ENCODE measurements around the gene RRP12.
"Not testable (repeated sequence)": the region's sequence is repeated elsewhere in the genome, so short reads cannot be mapped to it uniquely, and the experiment has no call there.

Gene RRP12

GRCh38 chr10:97407211-97407951 is 6.2 kb upstream of the RRP12 start:
- peak; percentile 84 for DNase-seq

- not testable (repeated sequence) for DNase-seq
These were observed 5.3 kb upstream of the RRP12 start for GRCh38 chr10:97406483-97406882.

GRCh38 chr10:97406064-97406463 is 4.9 kb upstream of the RRP12 start:
- DNase-seq: peak; percentile 13

GRCh38 chr10:97404044-97404443 is 2.9 kb upstream of the RRP12 start:
- DNase-seq: no peak

GRCh38 chr10:97401455-97401919 is 347 bp upstream of the RRP12 start:
- DNase-seq: no peak

GRCh38 chr10:97399843-97400545 is 1.1 kb downstream of the RRP12 start:
- peak; percentile 31 for DNase-seq

- no peak for DNase-seq
These were observed 5.1 kb downstream of the RRP12 start for GRCh38 chr10:97396056-97396455.

GRCh38 chr10:97393034-97393573 is 8.0 kb downstream of the RRP12 start:
- DNase-seq: no peak

GRCh38 chr10:97390091-97390490 is 11.0 kb downstream of the RRP12 start:
- no peak for DNase-seq

- DNase-seq: no peak
These were observed 13.0 kb downstream of the RRP12 start for GRCh38 chr10:97388152-97388551.

GRCh38 chr10:97385565-97385964 is 15.6 kb downstream of the RRP12 start:
- no peak for DNase-seq

- DNase-seq: no peak
These were observed 16.5 kb downstream of the RRP12 start for GRCh38 chr10:97384641-97385040.

GRCh38 chr10:97384156-97384555 is 17.0 kb downstream of the RRP12 start:
- no peak for DNase-seq

GRCh38 chr10:97383159-97383558 is 18.0 kb downstream of the RRP12 start:
- no peak for DNase-seq

GRCh38 chr10:97381626-97382025 is 19.5 kb downstream of the RRP12 start:
- DNase-seq: no peak

GRCh38 chr10:97380516-97380915 is 20.6 kb downstream of the RRP12 start:
- no peak for DNase-seq

GRCh38 chr10:97378933-97379921 is 21.9 kb downstream of the RRP12 start:
- DNase-seq: no peak

GRCh38 chr10:97376413-97376812 is 24.7 kb downstream of the RRP12 start:
- no peak for DNase-seq

GRCh38 chr10:97373456-97373855 is 27.7 kb downstream of the RRP12 start:
- DNase-seq: no peak

GRCh38 chr10:97372233-97372875 is 28.8 kb downstream of the RRP12 start:
- no peak for DNase-seq

GRCh38 chr10:97371696-97372095 is 29.4 kb downstream of the RRP12 start:
- no peak for DNase-seq

- DNase-seq: no peak
These were observed 34.0 kb downstream of the RRP12 start for GRCh38 chr10:97367126-97367649.
